Stimulated activated CD4-positive, alpha-beta T cell treated with anti-CD3 and anti-CD28 coated beads, TNF-alpha, amount 100 ng/mL, for 48 hours (primary cell): ENCODE measurements around the gene DKKL1.

ENCODE experiments used
- DNase-seq, 3 donors: peaks; one replicate each; pipeline ENCODE4 v3.0.0-alpha.2; 2020; ENCODE audit warnings: low read depth in 3 of 3

The DKKL1 gene

GRCh38 chr19:49396738-49397505 lies 33.2 kb downstream of the DKKL1 start:
- no peak for DNase-seq

DNA sequence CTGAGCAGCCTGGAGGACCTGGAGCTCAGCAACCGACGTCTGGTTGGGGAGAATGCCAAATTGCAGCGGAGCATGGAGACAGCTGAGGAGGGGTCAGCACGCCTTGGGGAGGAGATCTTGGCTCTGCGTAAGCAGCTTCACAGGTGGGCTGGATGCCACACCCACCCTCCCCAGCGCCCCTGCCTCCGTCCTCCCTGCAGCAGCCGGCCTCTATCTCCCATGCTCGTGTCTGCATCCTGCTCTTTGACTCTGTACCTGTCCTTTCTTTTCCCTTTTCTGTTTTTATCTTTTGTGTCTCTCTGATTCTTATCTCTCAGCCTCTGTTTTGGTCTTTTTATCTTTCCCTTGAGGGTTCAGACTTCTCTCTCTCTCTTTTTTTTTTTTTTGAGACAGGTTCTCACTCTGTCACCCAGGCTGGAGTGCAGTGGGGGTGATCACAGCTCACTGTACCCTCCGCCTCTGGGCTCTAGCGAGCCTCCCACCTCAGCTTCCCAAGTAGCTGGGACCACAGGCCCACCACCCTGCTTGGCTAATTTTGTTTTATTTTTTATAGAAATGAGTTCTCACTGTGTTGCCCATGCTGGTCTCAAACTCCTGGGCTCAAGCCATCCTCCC lies 34.4 kb downstream of the DKKL1 start:
- no peak for DNase-seq

- DNase-seq: no peak
Measured at GRCh38 chr19:49398931-49399330, 35.3 kb downstream of the DKKL1 start.

DNA sequence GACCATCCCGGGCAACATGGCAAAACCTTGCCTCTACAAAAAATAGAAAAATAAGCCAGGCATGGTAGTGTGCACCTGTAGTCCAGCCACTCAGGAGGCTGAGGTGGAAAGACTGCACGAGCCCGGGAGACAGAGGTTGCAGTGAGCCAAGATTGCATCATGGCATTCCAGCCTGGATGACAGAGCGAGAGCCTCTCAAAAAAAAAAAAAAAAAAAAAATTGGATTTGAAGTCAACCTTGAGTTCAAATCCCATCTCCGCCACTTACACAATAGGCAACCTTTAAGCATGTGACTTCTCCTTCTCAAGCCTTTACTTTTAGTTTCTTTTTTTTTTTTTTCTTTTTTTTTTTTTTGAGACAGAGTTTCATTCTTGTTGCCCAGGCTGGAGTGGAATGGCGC lies 36.4 kb downstream of the DKKL1 start:
- DNase-seq: no peak

- no peak for DNase-seq
Measured at GRCh38 chr19:49403404-49404187, 39.9 kb downstream of the DKKL1 start.

DNA sequence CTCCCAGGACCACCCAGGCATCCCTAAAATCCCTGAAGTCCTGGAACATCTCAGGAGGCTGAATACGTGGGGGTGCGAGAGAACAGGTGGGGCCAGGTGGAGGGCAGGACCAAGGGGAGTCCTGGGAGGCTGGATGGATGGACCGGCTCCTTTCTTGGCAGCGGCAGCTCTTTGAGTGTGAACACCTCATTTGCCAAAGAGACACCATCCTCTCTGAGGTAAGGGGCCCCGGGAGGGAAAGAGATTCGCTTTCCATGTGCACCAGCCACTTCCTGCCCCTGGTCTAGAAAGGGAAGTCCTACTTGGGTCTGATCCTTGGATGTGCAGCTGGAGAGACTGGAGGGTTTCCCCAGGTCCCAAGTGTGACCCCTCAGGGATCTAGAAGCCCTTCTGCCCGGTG lies 43.4 kb downstream of the DKKL1 start:
- DNase-seq: no peak

GRCh38 chr19:49407482-49408015 lies 43.9 kb downstream of the DKKL1 start:
- DNase-seq: no peak

- DNase-seq: no peak
Measured at GRCh38 chr19:49408816-49409440, 45.3 kb downstream of the DKKL1 start.

GRCh38 chr19:49409441-49410029 lies 45.9 kb downstream of the DKKL1 start:
- no peak for DNase-seq

DNA sequence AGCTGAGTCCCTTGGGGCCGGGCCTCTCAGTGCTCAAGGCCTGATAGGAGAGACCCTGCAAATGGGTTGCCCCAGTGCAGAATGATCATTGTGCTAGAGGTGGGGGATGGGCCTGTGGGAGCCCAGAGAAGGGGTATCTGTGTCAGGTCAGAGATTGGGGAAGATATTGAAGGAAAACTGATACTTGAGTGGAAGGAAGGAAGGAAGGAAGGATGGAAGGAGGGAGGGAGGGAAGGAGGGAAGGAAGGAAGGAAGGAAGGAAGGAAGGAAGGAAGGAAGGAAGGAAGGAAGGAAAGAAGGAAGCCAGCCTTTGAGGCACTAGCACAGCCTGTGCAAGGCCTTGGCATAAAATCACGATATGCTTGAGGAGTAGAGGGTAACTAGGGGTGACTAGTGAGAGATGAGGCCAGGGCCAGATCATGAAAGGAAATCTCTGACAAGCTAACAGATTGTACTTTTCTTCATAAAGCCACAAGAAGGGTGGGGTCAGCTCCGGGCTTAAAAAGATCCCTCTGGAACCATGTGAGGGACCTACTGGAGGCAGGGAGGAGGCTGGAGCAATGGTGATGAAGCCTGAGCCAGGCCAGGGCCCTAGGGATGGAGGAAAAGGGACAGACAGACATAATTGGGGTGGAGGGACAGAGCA lies 48.1 kb downstream of the DKKL1 start:
- DNase-seq: no peak

GRCh38 chr19:49413348-49413747 lies 49.7 kb downstream of the DKKL1 start:
- DNase-seq: no peak

GRCh38 chr19:49414256-49414655 lies 50.6 kb downstream of the DKKL1 start:
- no peak for DNase-seq

DNA sequence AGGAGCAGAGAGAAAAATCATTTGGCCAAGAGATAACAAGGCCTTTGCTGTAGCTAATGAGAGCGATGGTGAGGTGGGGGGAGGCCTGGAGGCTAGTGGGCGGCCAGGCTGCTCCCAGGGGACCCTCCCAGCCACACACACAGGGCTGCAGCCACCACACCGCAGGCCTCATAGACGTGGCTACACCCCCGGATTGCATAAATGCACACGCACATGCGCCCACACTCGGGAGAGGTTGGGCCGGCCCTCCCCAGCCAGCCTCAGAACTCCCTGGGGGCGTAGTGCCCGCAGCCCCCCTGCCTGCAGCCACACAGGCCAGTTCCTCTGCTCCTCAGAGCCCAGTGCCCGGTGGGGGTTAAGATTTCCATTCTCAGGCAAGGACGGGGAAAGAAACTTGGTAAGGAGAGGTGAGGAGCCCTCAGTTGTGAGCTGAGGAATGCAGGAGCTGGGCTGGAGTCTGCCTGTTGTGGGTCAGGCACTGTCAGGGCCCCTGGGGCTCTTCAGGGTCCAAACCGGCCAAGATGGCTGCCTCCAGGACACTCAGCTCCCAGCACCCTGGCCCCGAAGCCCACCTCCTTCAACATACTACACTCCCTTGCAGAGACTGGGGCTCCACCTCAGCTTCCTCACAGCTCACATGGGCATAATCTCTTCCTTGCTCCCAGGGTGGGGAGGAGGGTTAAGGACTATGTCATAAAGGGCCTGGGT lies 51.6 kb downstream of the DKKL1 start:
- no peak for DNase-seq

- DNase-seq: no peak
Measured at GRCh38 chr19:49415810-49416200, 52.1 kb downstream of the DKKL1 start.

DNA sequence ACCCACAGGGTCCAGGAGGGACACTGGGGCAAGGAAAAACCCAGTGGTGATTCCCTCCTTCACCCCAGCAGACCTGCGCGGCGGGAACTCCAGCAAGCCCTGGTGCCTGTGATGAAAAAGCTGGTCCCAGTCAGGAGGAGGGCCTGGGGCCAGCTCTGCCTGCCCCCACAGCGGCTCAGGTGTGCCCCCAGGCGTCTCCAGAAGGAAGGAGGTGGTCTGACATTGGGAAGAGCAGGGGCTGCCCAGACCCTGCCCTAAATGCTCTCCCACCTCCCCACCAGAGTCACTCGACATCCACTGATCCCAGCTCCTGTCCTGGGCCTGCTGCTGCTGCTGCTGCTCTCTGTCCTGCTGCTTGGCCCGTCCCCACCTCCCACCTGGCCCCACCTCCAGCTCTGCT lies 53.4 kb downstream of the DKKL1 start:
- DNase-seq: no peak

DNA sequence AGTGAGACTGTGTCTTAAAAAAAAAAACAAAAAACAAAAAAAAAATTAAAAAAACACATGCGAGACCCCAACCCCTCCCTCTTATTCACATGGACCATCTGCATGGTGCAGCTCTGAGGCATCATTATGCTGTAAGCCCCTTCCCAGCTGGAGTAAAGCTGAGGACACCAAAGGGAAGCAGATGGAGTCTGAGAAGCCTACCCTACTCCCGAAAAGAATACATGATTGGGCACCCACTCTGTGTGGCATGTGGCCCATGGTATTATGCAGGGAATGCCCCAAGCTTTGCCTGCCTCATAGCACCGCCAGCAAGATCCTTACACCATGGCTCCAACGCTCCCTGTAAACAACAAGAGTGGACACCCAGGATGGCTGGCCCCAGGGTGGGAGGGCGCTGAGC lies 54.8 kb downstream of the DKKL1 start:
- DNase-seq: no peak

- no peak for DNase-seq
Measured at GRCh38 chr19:49419173-49419572, 55.5 kb downstream of the DKKL1 start.

GRCh38 chr19:49420227-49420626 lies 56.5 kb downstream of the DKKL1 start:
- DNase-seq: no peak

GRCh38 chr19:49421039-49421877 lies 57.6 kb downstream of the DKKL1 start:
- DNase-seq: peak in 2 of 3 donors; percentile 34 to 46

GRCh38 chr19:49421878-49422202 lies 58.2 kb downstream of the DKKL1 start:
- DNase-seq: no peak
